CD4-positive, alpha-beta T cell treated with Interleukin-6 for 4 hours (primary cell): ENCODE measurements around the gene PCNX3.
A peak's percentile ranks its signal among the peaks of the same experiment; 100 is the strongest.

Experiments
- DNase-seq: peaks from one replicate; pipeline ENCODE4 v3.0.0-alpha.2; 2020; ENCODE audit warnings: mixed read lengths

The PCNX3 gene

GRCh38 chr11:65599216-65599954 is 16.2 kb upstream of the PCNX3 start:
- no peak for DNase-seq

- no peak for DNase-seq
These were observed 15.7 kb upstream of the PCNX3 start for GRCh38 chr11:65599955-65600246.

DNA sequence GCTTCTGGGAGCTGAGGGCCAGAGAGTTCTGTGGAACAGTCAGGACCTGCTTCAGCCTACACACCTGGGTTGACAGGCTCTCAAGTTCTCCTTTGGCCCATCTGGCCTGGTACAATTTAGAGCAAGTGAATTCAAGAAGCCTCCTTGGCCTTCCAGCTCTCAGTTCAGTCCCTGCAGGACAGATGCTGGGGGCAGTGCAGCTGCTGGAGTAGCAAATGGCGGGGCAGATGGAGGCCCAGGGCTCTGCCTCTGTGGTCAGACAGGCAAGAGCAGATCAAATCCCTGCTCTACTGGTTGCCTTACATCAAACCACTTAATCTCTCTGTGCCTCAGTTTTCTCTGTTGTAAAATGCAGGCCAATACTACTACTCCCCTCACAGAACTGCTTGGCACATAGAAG is 11.3 kb upstream of the PCNX3 start:
- DNase-seq = no peak

DNA sequence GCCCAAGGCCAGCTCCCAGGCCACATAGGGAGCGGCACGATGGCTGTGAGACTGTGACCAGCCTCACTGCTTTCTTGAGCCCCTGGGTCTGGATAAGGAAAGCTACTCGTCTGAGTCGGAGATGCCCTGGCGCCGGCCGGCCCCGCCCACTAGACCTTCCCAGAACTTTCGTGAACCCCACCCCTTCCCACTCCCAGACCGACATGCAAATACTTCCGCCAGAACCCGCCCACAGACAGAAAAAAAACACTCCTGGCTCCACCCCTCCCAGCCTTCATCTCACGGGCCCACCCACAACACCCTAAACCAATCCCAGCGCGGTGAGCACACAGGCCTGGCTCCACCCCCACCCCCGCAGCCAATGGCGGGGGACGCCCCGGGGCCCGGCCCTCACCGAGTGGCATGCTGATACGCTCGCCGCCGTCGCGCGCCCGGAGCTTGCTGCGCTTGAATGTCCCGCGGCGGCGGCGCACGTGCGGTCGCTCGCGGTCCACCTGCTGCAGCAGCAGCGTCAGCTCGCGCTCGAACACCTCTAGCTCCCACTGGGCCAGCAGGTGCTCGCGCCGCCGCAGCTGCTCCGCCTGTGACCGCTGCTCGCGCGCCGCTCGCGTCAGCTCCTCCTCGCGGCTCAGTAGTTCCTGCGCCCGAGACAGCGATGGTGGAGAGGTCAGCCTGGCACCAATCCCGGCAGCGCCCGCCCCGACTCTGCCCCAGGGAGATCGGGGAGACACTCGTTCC is 8.5 kb upstream of the PCNX3 start:
- no peak for DNase-seq

- no peak for DNase-seq
These were observed 7.8 kb upstream of the PCNX3 start for GRCh38 chr11:65607614-65608426.

- no peak for DNase-seq
These were observed 6.3 kb upstream of the PCNX3 start for GRCh38 chr11:65609229-65609628.

DNA sequence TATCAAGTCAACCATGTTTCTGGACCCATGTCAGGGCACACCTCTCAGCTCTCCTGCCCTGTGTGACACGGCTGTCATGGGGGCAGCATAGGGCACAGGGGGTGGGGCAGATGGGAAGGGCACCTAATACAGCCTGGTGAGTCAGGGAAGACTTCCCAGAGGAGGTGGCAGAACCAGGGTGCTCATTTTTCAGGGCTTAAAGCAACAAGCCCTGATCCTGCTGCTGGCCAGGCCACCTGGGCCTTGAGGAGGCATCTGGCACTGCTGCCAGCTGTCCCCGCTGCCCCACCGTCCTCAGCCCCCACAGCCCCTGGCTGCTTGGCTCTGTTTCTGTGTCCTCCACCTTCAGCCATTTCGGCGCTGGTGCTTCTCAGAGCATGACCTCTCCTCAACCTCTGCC is 5.9 kb upstream of the PCNX3 start:
- DNase-seq = no peak

GRCh38 chr11:65610404-65610803 is 5.2 kb upstream of the PCNX3 start:
- DNase-seq = no peak

DNA sequence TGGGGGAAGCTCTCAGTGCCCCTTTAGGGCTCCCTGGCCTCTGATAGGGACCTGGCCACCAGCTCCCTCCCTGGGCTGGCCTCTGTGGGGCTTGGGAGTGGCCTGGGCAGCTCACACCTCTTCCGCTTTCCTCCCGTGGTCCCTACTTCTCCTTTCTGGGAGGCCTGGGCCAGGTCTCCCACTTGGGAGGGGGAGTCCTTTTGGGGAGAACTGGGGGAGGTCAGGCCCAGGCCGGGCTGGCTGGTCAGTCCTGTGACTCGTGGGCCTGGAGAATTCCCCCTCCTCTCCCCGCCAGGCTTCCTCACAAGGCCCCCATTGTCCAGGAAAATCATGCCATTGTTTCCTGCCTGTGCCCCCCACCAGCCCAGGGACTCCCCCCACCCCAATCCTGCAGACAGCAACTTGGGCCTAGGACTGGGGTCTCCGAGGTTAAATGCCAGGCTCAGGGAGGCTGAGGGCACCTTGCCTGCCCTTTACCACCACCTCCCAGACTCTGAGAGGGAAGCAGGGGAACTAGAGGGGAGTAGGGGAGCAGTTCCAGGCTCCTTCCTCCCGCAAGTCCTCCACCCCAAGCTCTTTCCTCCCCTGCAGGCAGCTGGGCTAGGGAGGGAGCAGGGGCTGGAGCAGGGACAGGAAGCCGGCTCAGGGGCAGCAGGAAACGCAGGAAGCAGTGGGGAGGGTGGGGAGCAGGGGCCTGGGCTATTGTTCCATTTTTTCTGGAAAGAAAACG is 4.4 kb upstream of the PCNX3 start:
- no peak for DNase-seq

DNA sequence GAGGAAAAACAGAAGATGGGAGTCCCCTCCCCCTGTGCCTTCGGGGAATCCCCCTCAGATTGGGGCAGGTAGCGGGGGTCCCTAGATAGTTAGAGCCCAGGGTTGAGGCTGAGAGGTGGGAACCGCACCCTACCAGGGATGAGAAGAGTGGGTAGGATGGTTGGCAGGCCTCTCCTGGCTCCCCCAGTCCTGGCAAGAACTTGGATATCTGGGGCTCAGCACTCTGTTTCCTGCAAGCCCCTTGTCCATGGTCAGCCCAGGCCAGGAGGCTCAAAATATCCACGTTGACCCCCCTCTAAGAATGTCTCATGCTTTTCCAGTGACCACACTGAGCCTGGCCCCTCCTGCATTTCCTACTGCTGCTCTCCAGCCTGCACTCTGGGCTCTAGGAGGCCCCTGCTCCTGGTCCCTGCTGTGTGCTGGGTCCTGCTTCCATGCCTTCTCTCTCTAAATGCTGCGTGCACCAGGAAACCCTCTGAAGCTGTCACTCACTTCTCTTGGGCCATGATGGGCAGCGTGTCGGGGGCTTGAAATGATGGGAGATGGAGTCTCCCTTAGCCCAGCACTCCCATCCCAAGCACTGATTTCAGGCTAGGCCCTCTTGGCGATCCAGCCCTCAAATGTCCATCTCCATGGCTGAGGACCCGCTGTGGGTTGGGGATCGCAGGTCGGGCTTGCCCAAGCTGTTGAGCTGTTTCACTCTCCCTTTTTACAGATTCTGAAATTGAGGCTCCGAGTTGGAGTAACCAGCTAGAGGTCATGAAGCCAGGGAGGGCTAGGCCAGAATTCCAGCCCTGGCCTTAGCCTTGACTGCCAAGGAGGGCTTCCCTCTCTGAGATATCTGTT is 3.6 kb upstream of the PCNX3 start:
- DNase-seq = no peak

GRCh38 chr11:65612691-65613090 is 2.9 kb upstream of the PCNX3 start:
- no peak for DNase-seq

DNA sequence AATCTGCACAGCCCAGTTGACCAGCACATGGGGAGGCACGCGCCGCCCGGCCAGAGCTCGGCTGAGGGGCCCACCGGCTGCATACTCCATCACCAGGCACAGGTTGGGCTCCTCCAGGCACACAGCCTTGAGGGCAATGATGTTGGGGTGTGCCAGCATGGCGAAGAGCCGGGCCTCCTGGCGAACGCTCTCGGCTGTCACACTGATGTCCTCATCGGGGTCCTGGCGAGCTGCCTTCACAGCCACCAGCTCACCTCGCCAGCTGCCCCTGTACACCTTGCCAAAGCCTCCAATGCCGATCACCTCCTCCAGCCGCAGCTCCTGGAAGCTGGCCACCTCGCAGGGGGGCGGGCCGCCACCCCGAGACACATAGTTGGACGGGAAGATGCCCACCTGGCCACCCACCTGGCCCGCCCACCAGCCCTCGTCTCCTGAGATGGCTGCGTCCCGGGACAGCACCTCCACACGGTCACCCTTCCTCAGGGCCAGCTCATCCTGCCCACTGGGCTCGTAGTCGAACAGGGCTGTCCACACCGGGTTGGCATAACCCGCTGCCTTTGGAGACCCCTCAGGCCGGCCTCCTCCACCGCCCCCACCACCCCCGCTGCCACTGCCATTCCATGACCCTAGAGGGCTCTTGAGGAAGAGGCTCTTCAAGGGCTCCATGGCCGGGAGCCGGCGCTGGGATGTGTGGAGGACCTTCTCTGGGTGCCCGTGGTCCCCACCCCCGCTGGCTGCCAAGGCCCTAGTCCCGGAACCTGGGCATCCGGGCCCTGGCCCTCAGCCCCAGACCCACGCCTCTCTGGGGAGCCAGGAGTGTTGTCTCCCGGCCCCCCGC is 2.3 kb upstream of the PCNX3 start:
- peak; percentile 17 for DNase-seq

- DNase-seq = peak; percentile 50
These were observed 486 bp downstream of the PCNX3 start for GRCh38 chr11:65615950-65616574.

GRCh38 chr11:65616575-65617001 is 1.0 kb downstream of the PCNX3 start:
- DNase-seq = no peak

- no peak for DNase-seq
These were observed 1.7 kb downstream of the PCNX3 start for GRCh38 chr11:65617136-65617850.

GRCh38 chr11:65617990-65618751 is 2.6 kb downstream of the PCNX3 start:
- no peak for DNase-seq

GRCh38 chr11:65618763-65619162 is 3.2 kb downstream of the PCNX3 start:
- DNase-seq = no peak

DNA sequence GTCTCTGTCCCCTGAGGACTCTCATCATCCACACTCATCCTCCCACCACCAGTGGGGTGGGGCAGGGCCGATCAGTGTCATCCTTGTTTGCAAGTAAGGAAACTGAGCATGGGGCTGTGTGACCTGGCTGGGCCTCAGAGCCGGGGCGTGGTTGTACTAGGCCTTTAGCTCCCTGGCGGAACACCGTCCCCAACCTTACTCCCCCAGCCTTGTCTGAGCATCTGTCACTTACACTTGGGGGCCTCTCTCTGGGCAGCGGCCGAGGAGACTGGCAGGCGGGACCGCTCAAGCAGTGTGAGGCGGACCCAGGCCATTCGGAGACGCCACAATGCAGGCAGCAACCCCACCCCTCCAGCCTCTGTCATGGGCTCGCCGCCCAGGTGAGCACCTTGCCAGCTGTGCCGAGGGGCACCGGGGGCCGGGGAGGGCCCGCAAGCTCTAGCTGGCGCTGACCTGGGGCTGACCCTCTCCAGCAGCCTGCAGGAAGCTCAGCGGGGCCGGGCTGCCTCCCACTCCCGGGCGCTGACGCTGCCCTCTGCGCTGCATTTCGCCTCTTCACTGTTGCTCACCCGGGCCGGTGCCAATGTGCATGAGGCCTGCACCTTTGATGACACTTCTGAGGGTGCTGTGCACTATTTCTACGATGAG is 3.8 kb downstream of the PCNX3 start:
- no peak for DNase-seq

GRCh38 chr11:65620666-65621065 is 5.1 kb downstream of the PCNX3 start:
- DNase-seq = no peak
